ENCODE data around the gene GSTP1. TPM values are rescaled to one million over a fixed set of nuclear protein-coding genes. Genes with fewer than 3 reads are reported as not detected.
"Not testable (repeated sequence)": the region's sequence is repeated elsewhere in the genome, so short reads cannot be mapped to it uniquely, and the experiment has no call there.

The GSTP1 gene
- total RNA-seq, 1 donor from 2014 or later, result 361 TPM

- ATAC-seq (ENCODE audit: poor library complexity) (no peak), DNase-seq (no peak)
- intact Hi-C loops (cut with DNase I), result no loop called here
Measured at GRCh38 chr11:67588136-67588503, 4.5 kb downstream of the GSTP1 start.

GRCh38 chr11:67588899-67589415 lies 5.3 kb downstream of the GSTP1 start:
- intact Hi-C loops (cut with DNase I); ATAC-seq (ENCODE audit: poor library complexity); DNase-seq: not testable (repeated sequence)

GRCh38 chr11:67592880-67593564 lies 9.4 kb downstream of the GSTP1 start:
- intact Hi-C loops (cut with DNase I), result no loop called here
- no peak for ATAC-seq (ENCODE audit: poor library complexity)

GRCh38 chr11:67593565-67593905 lies 9.9 kb downstream of the GSTP1 start:
- DNase-seq (no peak), ATAC-seq (ENCODE audit: poor library complexity) (no peak)
- intact Hi-C loops (cut with DNase I), result no loop called here

More at GRCh38 chr11:67592880-67593564, 9.4 kb downstream of the GSTP1 start:
- no peak for DNase-seq

- DNase-seq (no peak), ATAC-seq (ENCODE audit: poor library complexity) (no peak)
- intact Hi-C loops (cut with DNase I), result no loop called here
Measured at GRCh38 chr11:67594480-67594879, 10.9 kb downstream of the GSTP1 start.

GRCh38 chr11:67596753-67597300 lies 13.2 kb downstream of the GSTP1 start:
- ATAC-seq (ENCODE audit: poor library complexity) (no peak), DNase-seq (no peak)
- intact Hi-C loops (cut with DNase I), result no loop called here

GRCh38 chr11:67597458-67597857 lies 13.8 kb downstream of the GSTP1 start:
- DNase-seq; intact Hi-C loops (cut with DNase I); ATAC-seq (ENCODE audit: poor library complexity): not testable (repeated sequence)

GRCh38 chr11:67597963-67598362 lies 14.4 kb downstream of the GSTP1 start:
- ATAC-seq (ENCODE audit: poor library complexity); DNase-seq; intact Hi-C loops (cut with DNase I): not testable (repeated sequence)

- no peak for ATAC-seq (ENCODE audit: poor library complexity)
- intact Hi-C loops (cut with DNase I), result no loop called here
- DNase-seq, result no peak
Measured at GRCh38 chr11:67599149-67599548, 15.5 kb downstream of the GSTP1 start.

GRCh38 chr11:67600324-67601029 lies 16.9 kb downstream of the GSTP1 start:
- intact Hi-C loops (cut with DNase I), result no loop called here
- no peak for ATAC-seq (ENCODE audit: poor library complexity)
- no peak for DNase-seq

- ATAC-seq (ENCODE audit: poor library complexity) (no peak), DNase-seq (no peak)
- intact Hi-C loops (cut with DNase I), result no loop called here
Measured at GRCh38 chr11:67601098-67601497, 17.5 kb downstream of the GSTP1 start.

- not testable (repeated sequence) for ATAC-seq (ENCODE audit: poor library complexity); DNase-seq
Measured at GRCh38 chr11:67604119-67604518, 20.5 kb downstream of the GSTP1 start.

GRCh38 chr11:67604815-67605214 lies 21.2 kb downstream of the GSTP1 start:
- DNase-seq (no peak), ATAC-seq (ENCODE audit: poor library complexity) (no peak)
- intact Hi-C loops (cut with DNase I), result no loop called here

More at GRCh38 chr11:67604119-67604518, 20.5 kb downstream of the GSTP1 start:
- intact Hi-C loops (cut with DNase I), result not testable (repeated sequence)

GRCh38 chr11:67605231-67606011 lies 21.8 kb downstream of the GSTP1 start:
- ATAC-seq (ENCODE audit: poor library complexity), result no peak
- intact Hi-C loops (cut with DNase I), result no loop called here
- no peak for DNase-seq

- ATAC-seq (ENCODE audit: poor library complexity) (peak; percentile 31), DNase-seq (no peak)
- intact Hi-C loops (cut with DNase I), result no loop called here
Measured at GRCh38 chr11:67606093-67606491, 22.5 kb downstream of the GSTP1 start.

GRCh38 chr11:67606492-67607295 lies 23.1 kb downstream of the GSTP1 start, which contains the start of gene NDUFV1:
Gene NDUFV1, plus strand, starts transcription at chr11:67606936. Its CDS starts 69 bp downstream, at chr11:67607005.
- intact Hi-C loops (cut with DNase I), result no loop called here
- DNase-seq (peak; percentile 99), ATAC-seq (ENCODE audit: poor library complexity) (peak; percentile 99)

- intact Hi-C loops (cut with DNase I), result no loop called here
Measured at GRCh38 chr11:67607507-67607906, 23.9 kb downstream of the GSTP1 start.

GRCh38 chr11:67608486-67608885 lies 24.9 kb downstream of the GSTP1 start:
- ATAC-seq (ENCODE audit: poor library complexity) (no peak), DNase-seq (no peak)
- intact Hi-C loops (cut with DNase I), result no loop called here

More at GRCh38 chr11:67607507-67607906, 23.9 kb downstream of the GSTP1 start:
- ATAC-seq (ENCODE audit: poor library complexity) (no peak), DNase-seq (no peak)

Measured in Right ventricle myocardium superior (tissue), 1 donor.